ENCODE measurements around the gene ST8SIA1.
"Not testable (repeated sequence)": the region's sequence is repeated elsewhere in the genome, so short reads cannot be mapped to it uniquely, and the experiment has no call there.

Gene ST8SIA1

GRCh38 chr12:22334410-22335100, at the start of gene ST8SIA1:
ST8SIA1 (minus strand) TSS chr12:22334707; CDS start chr12:22334232, 475 bp downstream.
- DNase-seq = no peak
- in situ Hi-C loops (cut with MboI; ENCODE audit: low pct_unique_long_range_greater_than_20kb, low sequenced_read_pairs) = loop anchor here (25.0 kb wide), 1 partner anchor 247 kb away; no protein-coding TSS in a partner anchor

- in situ Hi-C loops (cut with MboI; ENCODE audit: low pct_unique_long_range_greater_than_20kb, low sequenced_read_pairs) = no loop called here
- peak; percentile 48 for DNase-seq
Observed at GRCh38 chr12:22380031-22380430, 45.5 kb upstream of the ST8SIA1 start.

GRCh38 chr12:22377731-22378496, 43.4 kb upstream of the ST8SIA1 start:
- in situ Hi-C loops (cut with MboI; ENCODE audit: low pct_unique_long_range_greater_than_20kb, low sequenced_read_pairs) = no loop called here
- DNase-seq = peak; percentile 5

GRCh38 chr12:22376596-22377150, 42.2 kb upstream of the ST8SIA1 start:
- in situ Hi-C loops (cut with MboI; ENCODE audit: low pct_unique_long_range_greater_than_20kb, low sequenced_read_pairs) = not testable (repeated sequence)

GRCh38 chr12:22374508-22374907, 40.0 kb upstream of the ST8SIA1 start:
- DNase-seq = no peak
- in situ Hi-C loops (cut with MboI; ENCODE audit: low pct_unique_long_range_greater_than_20kb, low sequenced_read_pairs) = no loop called here

More at GRCh38 chr12:22376596-22377150, 42.2 kb upstream of the ST8SIA1 start:
- DNase-seq = not testable (repeated sequence)

GRCh38 chr12:22372277-22372837, 37.9 kb upstream of the ST8SIA1 start:
- in situ Hi-C loops (cut with MboI; ENCODE audit: low pct_unique_long_range_greater_than_20kb, low sequenced_read_pairs) = no loop called here
- DNase-seq = no peak

- in situ Hi-C loops (cut with MboI; ENCODE audit: low pct_unique_long_range_greater_than_20kb, low sequenced_read_pairs) = no loop called here
- DNase-seq = no peak
Observed at GRCh38 chr12:22366181-22366580, 31.7 kb upstream of the ST8SIA1 start.

- DNase-seq = no peak
- in situ Hi-C loops (cut with MboI; ENCODE audit: low pct_unique_long_range_greater_than_20kb, low sequenced_read_pairs) = no loop called here
Observed at GRCh38 chr12:22361785-22362184, 27.3 kb upstream of the ST8SIA1 start.

- no peak for DNase-seq
- in situ Hi-C loops (cut with MboI; ENCODE audit: low pct_unique_long_range_greater_than_20kb, low sequenced_read_pairs) = no loop called here
Observed at GRCh38 chr12:22360774-22361173, 26.3 kb upstream of the ST8SIA1 start.

- in situ Hi-C loops (cut with MboI; ENCODE audit: low pct_unique_long_range_greater_than_20kb, low sequenced_read_pairs) = no loop called here
- DNase-seq = no peak
Observed at GRCh38 chr12:22357531-22357930, 23.0 kb upstream of the ST8SIA1 start.

GRCh38 chr12:22356231-22356630, 21.7 kb upstream of the ST8SIA1 start:
- in situ Hi-C loops (cut with MboI; ENCODE audit: low pct_unique_long_range_greater_than_20kb, low sequenced_read_pairs) = no loop called here
- DNase-seq = no peak

- no peak for DNase-seq
- in situ Hi-C loops (cut with MboI; ENCODE audit: low pct_unique_long_range_greater_than_20kb, low sequenced_read_pairs) = no loop called here
Observed at GRCh38 chr12:22355011-22355580, 20.6 kb upstream of the ST8SIA1 start.

GRCh38 chr12:22353615-22354325, 19.3 kb upstream of the ST8SIA1 start:
- in situ Hi-C loops (cut with MboI; ENCODE audit: low pct_unique_long_range_greater_than_20kb, low sequenced_read_pairs) = no loop called here
- no peak for DNase-seq

- no peak for DNase-seq
- in situ Hi-C loops (cut with MboI; ENCODE audit: low pct_unique_long_range_greater_than_20kb, low sequenced_read_pairs) = no loop called here
Observed at GRCh38 chr12:22350886-22351285, 16.4 kb upstream of the ST8SIA1 start.

- in situ Hi-C loops (cut with MboI; ENCODE audit: low pct_unique_long_range_greater_than_20kb, low sequenced_read_pairs) = loop anchor here (25.0 kb wide), 1 partner anchor 261 kb away; no protein-coding TSS in a partner anchor
- no peak for DNase-seq
Observed at GRCh38 chr12:22348208-22348607, 13.7 kb upstream of the ST8SIA1 start.

- in situ Hi-C loops (cut with MboI; ENCODE audit: low pct_unique_long_range_greater_than_20kb, low sequenced_read_pairs) = loop anchor here (25.0 kb wide), 1 partner anchor 253 kb away; no protein-coding TSS in a partner anchor
- no peak for DNase-seq
Observed at GRCh38 chr12:22340143-22340542, 5.6 kb upstream of the ST8SIA1 start.

GRCh38 chr12:22339691-22340090, 5.2 kb upstream of the ST8SIA1 start:
- in situ Hi-C loops (cut with MboI; ENCODE audit: low pct_unique_long_range_greater_than_20kb, low sequenced_read_pairs) = loop anchor here (25.0 kb wide), 1 partner anchor 252 kb away; no protein-coding TSS in a partner anchor
- DNase-seq = no peak

- in situ Hi-C loops (cut with MboI; ENCODE audit: low pct_unique_long_range_greater_than_20kb, low sequenced_read_pairs) = loop anchor here (25.0 kb wide), 1 partner anchor 248 kb away; no protein-coding TSS in a partner anchor
- DNase-seq = no peak
Observed at GRCh38 chr12:22335794-22336166, 1.3 kb upstream of the ST8SIA1 start.

Data from KBM-7 (cell line).